ENCODE results near the gene FGFRL1.

Gene FGFRL1

DNA sequence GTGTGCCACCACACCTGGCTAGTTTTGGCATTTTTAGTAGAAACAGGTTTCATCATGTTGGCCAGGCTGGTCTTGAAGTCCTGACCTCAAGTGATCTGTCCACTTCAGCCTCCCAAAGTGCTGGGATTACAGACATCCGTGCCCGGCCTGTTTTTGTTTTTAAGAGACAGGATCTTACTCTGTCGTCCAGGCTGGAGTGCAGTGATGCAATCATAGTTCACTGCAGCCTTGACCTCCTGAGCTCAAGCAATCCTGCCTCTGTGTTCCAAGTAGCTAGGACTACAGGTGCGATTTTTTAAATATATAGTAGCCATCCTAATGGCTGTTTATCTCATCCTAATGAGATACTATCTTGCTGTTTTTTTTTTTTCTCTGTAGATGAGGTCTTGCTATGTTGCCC, 54.3 kb downstream of the FGFRL1 start:
- DNase-seq (ENCODE audit: low read depth in 1 of 2, low spot score in 1 of 2): no peak

DNA sequence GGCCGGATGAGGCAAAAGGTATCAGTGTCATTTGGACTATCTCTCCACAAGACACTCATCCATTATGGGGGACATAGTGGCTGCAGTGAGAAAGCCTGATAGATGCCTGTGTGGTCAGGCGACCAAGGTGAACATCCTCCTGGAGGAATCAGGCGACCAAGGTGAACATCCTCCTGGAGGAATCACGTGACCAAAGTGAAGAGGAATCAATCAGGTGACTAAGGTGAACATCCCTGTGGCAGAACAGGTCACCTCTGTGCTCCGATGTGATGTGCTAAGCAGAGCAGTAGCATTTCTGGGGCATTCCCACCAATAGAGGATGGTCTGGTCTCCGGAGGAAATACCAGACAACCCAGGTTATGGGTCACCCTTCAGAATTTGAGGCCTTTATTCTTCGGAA, 58.0 kb downstream of the FGFRL1 start:
- no peak for DNase-seq (ENCODE audit: low read depth in 1 of 2, low spot score in 1 of 2)

DNA sequence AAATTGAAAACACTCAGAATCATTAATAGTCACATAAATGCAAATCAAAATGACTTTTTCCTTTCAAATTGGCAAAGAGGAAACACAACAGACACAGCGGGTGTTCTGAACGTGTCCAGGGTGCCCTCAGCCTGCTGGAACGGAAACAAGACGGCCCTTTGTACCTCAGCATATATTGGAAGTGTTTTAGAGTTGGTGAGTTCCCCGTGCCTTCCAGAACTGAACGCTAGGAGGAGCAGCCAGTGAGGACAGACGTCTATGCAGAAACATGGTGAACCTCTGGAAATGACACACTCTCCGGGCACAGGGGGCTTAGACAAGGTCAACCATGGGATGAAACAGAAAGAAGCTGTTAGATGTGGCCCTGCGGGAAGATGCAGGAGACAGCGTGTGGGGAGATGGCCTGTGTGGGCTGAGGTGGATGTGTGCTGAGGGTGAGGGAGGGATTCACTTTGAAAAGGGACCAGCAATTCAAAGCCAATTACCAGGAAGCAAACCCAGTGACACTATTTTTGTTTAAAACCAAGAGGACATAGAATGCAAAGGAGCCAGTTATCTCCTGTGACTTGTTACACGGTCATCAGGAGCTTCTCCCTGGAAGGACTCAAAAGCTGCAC, 61.5 kb downstream of the FGFRL1 start:
- DNase-seq (ENCODE audit: low read depth in 1 of 2, low spot score in 1 of 2): peak in 1 of 2 donors; percentile 22

DNA sequence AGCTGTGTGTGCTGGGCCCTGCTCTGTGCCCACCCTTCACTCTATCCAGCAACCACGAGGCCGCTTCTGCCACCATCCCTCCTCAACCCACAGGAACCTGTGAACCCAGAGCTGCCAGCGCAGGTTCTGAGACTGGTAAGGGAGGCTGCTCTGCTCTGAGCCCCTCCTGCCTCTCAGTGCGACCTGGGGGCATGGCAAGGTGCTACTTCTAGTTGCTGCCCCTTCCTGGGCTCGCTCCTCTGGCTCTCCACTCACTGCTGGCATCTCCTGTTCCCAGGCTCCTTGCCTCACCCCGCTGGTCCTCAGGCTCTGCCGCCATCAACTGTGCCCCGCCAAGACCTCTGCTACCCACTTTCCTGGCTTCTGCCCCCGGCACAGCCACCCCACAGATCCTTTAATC, 62.7 kb downstream of the FGFRL1 start:
- DNase-seq (ENCODE audit: low read depth in 1 of 2, low spot score in 1 of 2): no peak

DNA sequence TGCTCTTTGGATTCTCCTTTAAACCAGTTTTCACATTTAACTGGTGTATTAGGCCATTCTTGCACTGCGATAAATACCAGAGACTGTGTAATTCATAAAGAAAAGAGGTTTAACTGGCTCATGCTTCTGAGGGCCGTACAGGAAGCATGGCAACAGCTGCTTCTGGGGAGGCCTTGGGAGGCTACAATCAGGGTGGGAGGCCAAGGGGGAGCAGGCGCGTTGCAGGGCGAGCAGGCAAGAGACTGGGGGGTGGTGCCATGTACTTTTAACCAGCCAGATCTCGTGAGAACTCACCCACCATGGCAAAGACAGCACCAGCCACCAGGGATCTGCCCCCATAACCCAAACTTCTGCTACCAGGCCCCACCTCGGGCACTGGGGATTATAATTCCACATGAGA, 63.8 kb downstream of the FGFRL1 start:
- DNase-seq (ENCODE audit: low read depth in 1 of 2, low spot score in 1 of 2): no peak

DNA sequence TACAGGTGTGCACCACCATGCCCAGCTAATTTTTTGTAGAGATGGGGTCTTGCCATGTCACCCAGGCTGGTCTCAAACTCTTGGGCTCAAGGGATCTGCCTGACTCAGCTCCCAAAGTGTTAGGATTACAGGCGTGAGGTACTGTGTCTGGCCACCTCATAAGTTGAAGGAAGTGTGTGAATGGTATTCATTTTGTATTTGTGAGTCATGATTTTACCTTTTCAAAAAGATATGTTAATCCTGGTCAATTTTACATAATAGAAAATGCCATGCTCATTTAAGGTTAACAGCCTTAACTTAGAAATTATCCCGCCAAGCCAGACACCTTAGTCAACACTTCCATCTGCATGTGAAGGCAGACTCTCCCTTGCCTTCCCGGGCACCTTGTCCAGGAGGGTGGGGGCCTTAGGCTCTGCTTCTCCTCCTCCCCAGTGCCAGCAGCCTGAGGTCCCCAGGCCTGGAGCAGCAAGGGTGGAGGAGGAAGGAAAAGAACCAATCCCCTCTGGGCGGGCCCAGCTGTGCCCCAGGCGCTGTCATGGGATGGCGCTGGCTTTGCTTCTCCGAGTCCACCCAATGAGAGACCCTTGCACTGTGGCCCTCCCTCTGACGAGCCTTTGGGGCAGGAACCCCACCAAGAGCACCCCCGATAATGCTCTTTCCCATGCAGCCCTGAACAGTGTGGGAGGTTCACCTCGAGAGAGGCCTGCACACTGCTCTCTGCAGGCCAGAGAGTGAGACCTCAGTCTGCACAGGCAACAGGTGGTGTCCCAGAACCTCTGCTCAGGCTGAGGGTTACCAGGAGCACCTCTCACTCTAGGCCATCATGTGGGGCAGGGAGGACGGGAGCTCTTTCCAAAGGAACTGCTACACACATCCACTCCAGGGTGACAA, 64.6 kb downstream of the FGFRL1 start:
- no peak for DNase-seq (ENCODE audit: low read depth in 1 of 2, low spot score in 1 of 2)
